Measurements from ENCODE around the gene DENND10. TPM values are rescaled to one million over a fixed set of nuclear protein-coding genes. Genes with fewer than 3 reads are reported as not detected.

The DENND10 gene
- total RNA-seq, 2 donors from 2014 or later = 31.2 to 42.4 TPM

- Histone ChIP-seq H3K9me3 (no peaks in the 10 kb centered on the region), H3K4me3 (no peak overlapping the region), H3K27ac (no peak overlapping the region), H3K27me3 (replicated peaks; ENCODE audit: insufficient read depth) (no peaks in the 10 kb centered on the region), H3K36me3 (peaks cover 10 to 26% of the 10 kb centered on the region in 2 donors), H3K4me1 (replicated peaks) (no peaks in the 10 kb centered on the region)
- intact Hi-C loops (cut with DNase I) = no loop called here
- no peak for DNase-seq (ENCODE audit: low spot score)
- TF ChIP-seq, protein P1, sequence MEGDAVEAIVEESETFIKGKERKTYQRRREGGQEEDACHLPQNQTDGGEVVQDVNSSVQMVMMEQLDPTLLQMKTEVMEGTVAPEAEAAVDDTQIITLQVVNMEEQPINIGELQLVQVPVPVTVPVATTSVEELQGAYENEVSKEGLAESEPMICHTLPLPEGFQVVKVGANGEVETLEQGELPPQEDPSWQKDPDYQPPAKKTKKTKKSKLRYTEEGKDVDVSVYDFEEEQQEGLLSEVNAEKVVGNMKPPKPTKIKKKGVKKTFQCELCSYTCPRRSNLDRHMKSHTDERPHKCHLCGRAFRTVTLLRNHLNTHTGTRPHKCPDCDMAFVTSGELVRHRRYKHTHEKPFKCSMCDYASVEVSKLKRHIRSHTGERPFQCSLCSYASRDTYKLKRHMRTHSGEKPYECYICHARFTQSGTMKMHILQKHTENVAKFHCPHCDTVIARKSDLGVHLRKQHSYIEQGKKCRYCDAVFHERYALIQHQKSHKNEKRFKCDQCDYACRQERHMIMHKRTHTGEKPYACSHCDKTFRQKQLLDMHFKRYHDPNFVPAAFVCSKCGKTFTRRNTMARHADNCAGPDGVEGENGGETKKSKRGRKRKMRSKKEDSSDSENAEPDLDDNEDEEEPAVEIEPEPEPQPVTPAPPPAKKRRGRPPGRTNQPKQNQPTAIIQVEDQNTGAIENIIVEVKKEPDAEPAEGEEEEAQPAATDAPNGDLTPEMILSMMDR (IDR thresholded peaks at IDR 0.05) = no peak
- TF ChIP-seq POLR2AphosphoS5 (IDR thresholded peaks at IDR 0.05) (no peak), POLR2A (IDR thresholded peaks at IDR 0.05) (no peak)
- 80% methylated on average over 1 of the region's 1 CpG for WGBS
Observed at GRCh38 chr10:119061352-119061751, 42.6 kb upstream of the DENND10 start.

DNA sequence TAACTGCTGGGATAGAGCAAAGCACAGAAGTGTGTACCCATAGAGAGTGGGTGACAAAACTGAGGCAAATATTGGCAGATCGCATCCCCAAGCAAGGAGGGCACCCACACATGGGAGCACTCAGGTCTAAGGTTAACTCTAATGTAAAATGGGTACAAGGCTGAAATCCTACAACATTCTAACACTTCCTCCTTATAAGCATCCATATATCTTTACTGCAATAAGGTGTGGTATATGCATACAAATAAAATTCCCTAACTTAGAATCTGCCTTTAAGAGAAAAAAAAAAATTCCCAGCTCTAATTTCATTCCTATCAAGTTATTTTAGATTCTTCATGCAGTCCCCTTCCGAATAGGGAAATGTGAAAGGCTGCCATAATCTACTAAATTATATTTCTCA is 42.0 kb upstream of the DENND10 start:
- WGBS = 92% methylated on average over 2 of the region's 2 CpGs
- no peaks in the 10 kb centered on the region for H3K4me1 ChIP-seq (replicated peaks)
- TF ChIP-seq POLR2AphosphoS5 (IDR thresholded peaks at IDR 0.05) (no peak), POLR2A (IDR thresholded peaks at IDR 0.05) (no peak)
- TF ChIP-seq, protein P1 (IDR thresholded peaks at IDR 0.05) = no peak
- no peaks in the 10 kb centered on the region for H3K27me3 ChIP-seq (replicated peaks; ENCODE audit: insufficient read depth)
- H3K9me3 ChIP-seq = no peaks in the 10 kb centered on the region
- intact Hi-C loops (cut with DNase I) = no loop called here
- no peak for DNase-seq (ENCODE audit: low spot score)
- H3K4me3 ChIP-seq = no peak overlapping the region
- peaks cover 10 to 26% of the 10 kb centered on the region in 2 donors for H3K36me3 ChIP-seq
- H3K27ac ChIP-seq = no peak overlapping the region

DNA sequence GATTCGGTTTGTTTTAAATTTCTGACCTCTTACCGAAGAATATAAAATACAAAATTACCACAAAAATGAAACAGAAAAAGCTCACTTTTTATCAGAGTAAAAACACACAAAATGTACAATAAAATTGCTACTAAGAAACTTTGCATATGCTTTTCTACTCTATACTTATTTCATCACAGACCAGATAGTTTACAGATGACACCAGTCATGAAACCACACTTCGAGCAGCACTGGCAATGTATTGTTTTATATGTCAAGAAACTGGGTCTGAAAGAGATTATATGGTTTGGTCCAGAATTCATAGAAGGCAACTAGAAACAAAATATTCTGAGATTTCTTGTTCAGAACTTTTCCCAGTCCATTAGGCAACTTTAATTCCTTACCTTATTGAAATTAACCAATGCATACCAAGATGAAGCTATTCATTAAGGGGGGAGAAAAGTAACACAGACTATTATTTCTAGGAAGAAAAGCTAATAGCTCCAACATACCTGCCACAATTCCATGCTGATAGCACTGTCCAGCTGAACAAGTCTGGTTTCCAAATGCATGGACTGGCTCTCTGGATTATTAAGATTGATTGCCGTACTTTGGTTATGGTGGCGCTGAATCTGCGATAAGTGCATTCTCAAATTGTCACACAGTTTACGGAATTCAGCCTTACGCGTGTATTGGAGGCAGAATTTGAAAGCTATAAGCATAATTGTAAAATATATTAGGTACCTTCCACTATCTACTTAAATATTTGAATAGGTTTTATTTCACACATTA is 33.3 kb upstream of the DENND10 start:
- no peak for DNase-seq (ENCODE audit: low spot score)
- no peaks in the 10 kb centered on the region for H3K9me3 ChIP-seq
- intact Hi-C loops (cut with DNase I) = no loop called here
- TF ChIP-seq POLR2AphosphoS5 (IDR thresholded peaks at IDR 0.05) = no peak
- 95% methylated on average over 9 of the region's 9 CpGs for WGBS
- no peak overlapping the region for H3K27ac ChIP-seq
- H3K4me3 ChIP-seq = no peak overlapping the region
- H3K27me3 ChIP-seq (replicated peaks; ENCODE audit: insufficient read depth) = no peaks in the 10 kb centered on the region
- peaks cover 3 to 5% of the 10 kb centered on the region in 2 donors for H3K36me3 ChIP-seq
- no peaks in the 10 kb centered on the region for H3K4me1 ChIP-seq (replicated peaks)

DNA sequence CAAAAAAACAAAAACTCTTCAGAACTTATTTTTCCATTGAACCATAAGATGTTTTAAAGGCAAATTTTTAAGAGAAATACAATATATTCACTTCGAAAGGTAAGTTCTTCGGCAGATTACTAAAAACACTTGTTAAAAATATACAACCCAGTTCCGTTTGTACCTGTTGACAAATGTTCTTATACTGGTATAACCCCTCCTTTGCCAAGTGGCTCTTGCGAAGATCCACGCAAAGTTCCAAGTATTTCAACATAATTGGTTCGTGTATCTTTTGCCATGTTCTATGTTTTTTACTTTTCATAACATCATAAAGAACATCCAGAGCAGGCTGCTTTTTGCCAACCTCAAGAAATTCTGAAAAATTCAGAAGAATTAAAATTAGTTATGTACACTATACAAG is 30.3 kb upstream of the DENND10 start:
- peaks cover 2% of the 10 kb centered on the region for H3K4me1 ChIP-seq (replicated peaks)
- H3K27me3 ChIP-seq (replicated peaks; ENCODE audit: insufficient read depth) = no peaks in the 10 kb centered on the region
- H3K9me3 ChIP-seq = no peaks in the 10 kb centered on the region
- whole genome bisulfite sequencing = 60% methylated on average over 6 of the region's 6 CpGs
- peaks cover 0 to under 1% of the 10 kb centered on the region in 2 donors for H3K36me3 ChIP-seq
- no peak for DNase-seq (ENCODE audit: low spot score)
- no peak overlapping the region for H3K27ac ChIP-seq
- no peak for TF ChIP-seq POLR2A (IDR thresholded peaks at IDR 0.05)
- TF ChIP-seq, protein P1 (IDR thresholded peaks at IDR 0.05) = no peak
- TF ChIP-seq POLR2AphosphoS5 (IDR thresholded peaks at IDR 0.05) = no peak
- intact Hi-C loops (cut with DNase I) = no loop called here
- no peak overlapping the region for H3K4me3 ChIP-seq

DNA sequence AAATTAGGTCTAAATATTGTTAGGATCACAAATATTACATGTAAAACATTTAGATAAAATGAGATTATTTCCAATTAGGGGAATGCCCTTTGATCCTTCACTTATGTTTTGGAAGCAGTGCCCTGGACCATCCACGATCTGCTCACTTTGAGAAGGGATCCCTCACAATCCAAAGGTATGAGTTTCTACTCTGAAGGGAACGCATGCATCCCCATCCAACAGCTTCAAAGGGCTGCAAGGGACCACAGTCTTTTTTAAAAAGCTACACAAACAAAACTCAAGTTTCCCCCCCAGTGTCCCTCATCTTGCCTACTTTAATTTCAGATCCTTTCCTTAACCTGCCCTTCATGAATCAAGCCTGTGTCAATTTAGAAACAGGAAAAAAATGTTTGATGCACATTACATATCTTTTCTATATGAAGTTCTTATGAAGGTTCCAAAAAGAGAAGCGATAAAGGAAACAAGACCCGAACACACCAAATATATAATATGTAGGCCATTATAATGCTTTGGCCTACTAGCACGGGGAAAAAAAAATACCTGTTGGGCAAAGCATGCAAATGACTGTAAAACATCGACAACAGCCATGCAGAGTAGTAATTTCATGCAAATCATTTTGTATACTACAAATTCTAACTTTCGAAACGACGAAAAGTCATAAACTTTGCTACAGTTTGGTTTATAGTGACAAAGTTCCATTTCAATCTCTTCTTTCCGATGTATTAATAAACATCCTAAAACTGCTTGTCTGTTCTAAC is 25.3 kb upstream of the DENND10 start:
- 30% methylated on average over 10 of the region's 10 CpGs for WGBS
- H3K9me3 ChIP-seq = no peaks in the 10 kb centered on the region
- H3K27me3 ChIP-seq (replicated peaks; ENCODE audit: insufficient read depth) = no peaks in the 10 kb centered on the region
- H3K36me3 ChIP-seq = no peaks in the 10 kb centered on the region
- TF ChIP-seq POLR2AphosphoS5 (IDR thresholded peaks at IDR 0.05) = no peak
- TF ChIP-seq, protein P1 (IDR thresholded peaks at IDR 0.05) = no peak
- TF ChIP-seq POLR2A (IDR thresholded peaks at IDR 0.05) = no peak
- H3K4me3 ChIP-seq = peak overlapping the region; percentile 59 to 98
- intact Hi-C loops (cut with DNase I) = no loop called here
- H3K27ac ChIP-seq = no peak overlapping the region
- DNase-seq (ENCODE audit: low spot score) = no peak
- H3K4me1 ChIP-seq (replicated peaks) = peaks cover 4% of the 10 kb centered on the region
